ENCODE data around the gene STRA8.

Gene STRA8

GRCh38 chr7:135207406-135208101, 26.1 kb upstream of the STRA8 start:
- no peak overlapping the region for H3K27ac ChIP-seq (ENCODE audit: low read length)
- no peak for TF ChIP-seq EZH2phosphoT487 (IDR thresholded peaks at IDR 0.05; ENCODE audit: low read length)
- TF ChIP-seq EZH2 (optimal IDR thresholded peaks at IDR 0.05; ENCODE audit: low read depth, low read length) = no peak
- TF ChIP-seq CTCF (IDR thresholded peaks at IDR 0.05; ENCODE audit: low read length) = no peak
- H3K9me3 ChIP-seq (replicated peaks; ENCODE audit: insufficient read depth, low read length) = no peaks in the 10 kb centered on the region
- peaks cover 11% of the 10 kb centered on the region; the same call in 1 of the 2 replicates for H3K4me1 ChIP-seq (ENCODE audit: low read length)
- H3F3A ChIP-seq (ENCODE audit: insufficient read depth, low read length) = 0 out of 2 replicates have a peak, but pooled peaks cover 5% of the 10 kb centered on the region
- no peak overlapping the region for H3K4me2 ChIP-seq (ENCODE audit: low read depth, low read length)
- H3K4me3 ChIP-seq (ENCODE audit: low read length) = no peak overlapping the region
- H3K27me3 ChIP-seq (replicated peaks; ENCODE audit: insufficient read depth, low read length) = no peaks in the 10 kb centered on the region
- no peak overlapping the region for H3K9ac ChIP-seq (ENCODE audit: low read length)
- H2AFZ ChIP-seq (ENCODE audit: low read length) = no peak overlapping the region
- no peaks in the 10 kb centered on the region for H3K9me2 ChIP-seq (replicated peaks; ENCODE audit: insufficient read depth, low read length)
- no peaks in the 10 kb centered on the region for H4K20me1 ChIP-seq (ENCODE audit: insufficient read depth, low read length)
- no peaks in the 10 kb centered on the region for H3K36me3 ChIP-seq (replicated peaks; ENCODE audit: insufficient read depth, low read length)
- H3K79me2 ChIP-seq (ENCODE audit: low read length) = no peaks in the 10 kb centered on the region
- DNase-seq = no peak

GRCh38 chr7:135208102-135208793, 25.4 kb upstream of the STRA8 start:
- no peaks in the 10 kb centered on the region for H3K27me3 ChIP-seq (replicated peaks; ENCODE audit: insufficient read depth, low read length)
- no peak overlapping the region for H3K4me2 ChIP-seq (ENCODE audit: low read depth, low read length)
- no peaks in the 10 kb centered on the region for H3K79me2 ChIP-seq (ENCODE audit: low read length)
- H3K9me2 ChIP-seq (replicated peaks; ENCODE audit: insufficient read depth, low read length) = no peaks in the 10 kb centered on the region
- TF ChIP-seq EZH2 (optimal IDR thresholded peaks at IDR 0.05; ENCODE audit: low read depth, low read length) (no peak), EZH2phosphoT487 (IDR thresholded peaks at IDR 0.05; ENCODE audit: low read length) (no peak), CTCF (IDR thresholded peaks at IDR 0.05; ENCODE audit: low read length) (no peak)
- H4K20me1 ChIP-seq (ENCODE audit: insufficient read depth, low read length) = no peaks in the 10 kb centered on the region
- no peak for DNase-seq
- no peak overlapping the region for H3K27ac ChIP-seq (ENCODE audit: low read length)
- H3K9me3 ChIP-seq (replicated peaks; ENCODE audit: insufficient read depth, low read length) = no peaks in the 10 kb centered on the region
- H3F3A ChIP-seq (ENCODE audit: insufficient read depth, low read length) = 0 out of 2 replicates have a peak, but pooled peaks cover 5% of the 10 kb centered on the region
- peaks cover 11% of the 10 kb centered on the region; the same call in 1 of the 2 replicates for H3K4me1 ChIP-seq (ENCODE audit: low read length)
- no peaks in the 10 kb centered on the region for H3K36me3 ChIP-seq (replicated peaks; ENCODE audit: insufficient read depth, low read length)
- no peak overlapping the region for H2AFZ ChIP-seq (ENCODE audit: low read length)
- no peak overlapping the region for H3K9ac ChIP-seq (ENCODE audit: low read length)
- no peak overlapping the region for H3K4me3 ChIP-seq (ENCODE audit: low read length)

GRCh38 chr7:135209225-135209834, 24.3 kb upstream of the STRA8 start:
- Histone ChIP-seq H3K4me1 (ENCODE audit: low read length) (peaks cover 11% of the 10 kb centered on the region; the same call in 1 of the 2 replicates), H3K9me3 (replicated peaks; ENCODE audit: insufficient read depth, low read length) (no peaks in the 10 kb centered on the region), H3K9ac (ENCODE audit: low read length) (no peak overlapping the region), H3K4me3 (ENCODE audit: low read length) (no peak overlapping the region), H4K20me1 (ENCODE audit: insufficient read depth, low read length) (no peaks in the 10 kb centered on the region), H3K27ac (ENCODE audit: low read length) (no peak overlapping the region), H3F3A (ENCODE audit: insufficient read depth, low read length) (0 out of 2 replicates have a peak, but pooled peaks cover 5% of the 10 kb centered on the region), H3K9me2 (replicated peaks; ENCODE audit: insufficient read depth, low read length) (no peaks in the 10 kb centered on the region), H3K27me3 (replicated peaks; ENCODE audit: insufficient read depth, low read length) (no peaks in the 10 kb centered on the region), H3K79me2 (ENCODE audit: low read length) (no peaks in the 10 kb centered on the region), H3K4me2 (ENCODE audit: low read depth, low read length) (no peak overlapping the region), H3K36me3 (replicated peaks; ENCODE audit: insufficient read depth, low read length) (no peaks in the 10 kb centered on the region), H2AFZ (ENCODE audit: low read length) (no peak overlapping the region)
- TF ChIP-seq EZH2phosphoT487 (IDR thresholded peaks at IDR 0.05; ENCODE audit: low read length) = no peak
- TF ChIP-seq EZH2 (optimal IDR thresholded peaks at IDR 0.05; ENCODE audit: low read depth, low read length) = no peak
- TF ChIP-seq CTCF (IDR thresholded peaks at IDR 0.05; ENCODE audit: low read length) = no peak
- no peak for DNase-seq

Data from MM.1S (cell line).